PC-9 (cell line): ENCODE results near the gene SH3RF2.

Experiments used
- EZH2 ChIP-seq: fragments of 200-600 bp; sonication (generic); IDR thresholded peaks from 2 replicates; pipeline ENCODE4 v1.8.0; 2017; ENCODE audit warnings: antibody characterized with exemption, low read depth
- TF ChIP-seq, protein P1 (sequence below): fragments of 200-600 bp; sonication (generic); conservative IDR thresholded peaks from 2 replicates; pipeline ENCODE4 v1.6.1; 2017; ENCODE audit warnings: mixed run types, antibody characterized with exemption, mild to moderate bottlenecking, moderate library complexity

DNA sequence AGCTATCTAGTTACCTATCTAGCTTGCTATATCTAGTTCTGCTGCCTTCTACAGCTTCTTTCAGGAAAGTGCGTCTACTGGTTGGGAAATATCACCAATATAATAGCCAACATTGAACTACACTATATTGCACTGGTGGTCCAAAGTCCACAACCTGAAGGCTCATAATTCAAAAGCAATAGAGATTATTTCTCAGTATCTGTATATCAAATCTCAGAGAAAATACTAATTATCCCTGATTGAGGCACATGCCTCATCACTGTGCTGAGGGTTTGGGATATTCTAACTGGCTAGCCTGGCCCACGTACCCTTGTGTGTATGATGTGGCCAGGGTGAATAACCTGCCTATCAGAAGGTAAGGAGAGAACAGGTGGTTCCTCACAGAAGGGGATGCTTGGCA, 53.8 kb downstream of the SH3RF2 start:
- TF ChIP-seq, protein P1, sequence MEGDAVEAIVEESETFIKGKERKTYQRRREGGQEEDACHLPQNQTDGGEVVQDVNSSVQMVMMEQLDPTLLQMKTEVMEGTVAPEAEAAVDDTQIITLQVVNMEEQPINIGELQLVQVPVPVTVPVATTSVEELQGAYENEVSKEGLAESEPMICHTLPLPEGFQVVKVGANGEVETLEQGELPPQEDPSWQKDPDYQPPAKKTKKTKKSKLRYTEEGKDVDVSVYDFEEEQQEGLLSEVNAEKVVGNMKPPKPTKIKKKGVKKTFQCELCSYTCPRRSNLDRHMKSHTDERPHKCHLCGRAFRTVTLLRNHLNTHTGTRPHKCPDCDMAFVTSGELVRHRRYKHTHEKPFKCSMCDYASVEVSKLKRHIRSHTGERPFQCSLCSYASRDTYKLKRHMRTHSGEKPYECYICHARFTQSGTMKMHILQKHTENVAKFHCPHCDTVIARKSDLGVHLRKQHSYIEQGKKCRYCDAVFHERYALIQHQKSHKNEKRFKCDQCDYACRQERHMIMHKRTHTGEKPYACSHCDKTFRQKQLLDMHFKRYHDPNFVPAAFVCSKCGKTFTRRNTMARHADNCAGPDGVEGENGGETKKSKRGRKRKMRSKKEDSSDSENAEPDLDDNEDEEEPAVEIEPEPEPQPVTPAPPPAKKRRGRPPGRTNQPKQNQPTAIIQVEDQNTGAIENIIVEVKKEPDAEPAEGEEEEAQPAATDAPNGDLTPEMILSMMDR = no peak
- TF ChIP-seq EZH2 = no peak
